ENCODE data around the gene C4B. TPM values are rescaled to one million over a fixed set of nuclear protein-coding genes. Genes with fewer than 3 reads are reported as not detected.

The C4B gene
- total and polyA plus RNA-seq, 2 donors (not counting 1 experiment from before 2014, with no cell fraction given) = 4.7 to 7.4 TPM

- peaks cover 56% of the 10 kb centered on the region for H3K27me3 Mint-ChIP-seq
- no peaks in the 10 kb centered on the region for H3K79me2 ChIP-seq (ENCODE audit: control insufficient read depth, insufficient read depth, low read length)
These were observed 67.9 kb downstream of the C4B start for GRCh38 chr6:32082478-32082877.

GRCh38 chr6:32082935-32083334, 68.3 kb downstream of the C4B start:
- no peak for TF ChIP-seq EZH2 (IDR thresholded peaks at IDR 0.05; ENCODE audit: borderline replicate concordance, insufficient read depth, low read depth, low read length, poor library complexity, severe bottlenecking)
- no peak for TF ChIP-seq CTCF (IDR thresholded peaks at IDR 0.05)
- H3K27ac ChIP-seq (ENCODE audit: low read length in 2 of 2) = no peak overlapping the region
- ATAC-seq (ENCODE audit: low read depth) (no peak), DNase-seq (no peak)
- no peak overlapping the region for H3K9ac ChIP-seq (ENCODE audit: low read length)
- no peak overlapping the region for H3K27ac Mint-ChIP-seq
- WGBS (ENCODE audit: insufficient coverage) = 99% methylated on average over 7 of the region's 9 CpGs
- ChIA-PET CTCF (no interaction called here), POLR2A (no interaction called here)
- no peak overlapping the region for H3K4me2 ChIP-seq (replicated peaks; ENCODE audit: low read depth, low read length, poor library complexity, severe bottlenecking)
- no peaks in the 10 kb centered on the region for H4K20me1 ChIP-seq (ENCODE audit: control insufficient read depth, insufficient read depth, low read length, poor library complexity, severe bottlenecking)
- H3K4me1 ChIP-seq (ENCODE audit: control insufficient read depth in 2 of 2, insufficient read depth in 2 of 2, low read length in 2 of 2) = peaks cover 8% of the 10 kb centered on the region in 2 donors
- no peak overlapping the region for H3K4me3 ChIP-seq (ENCODE audit: control extremely low read depth in 1 of 5, extremely low read depth in 1 of 5, insufficient read depth in 1 of 5, low read depth in 2 of 5, low read length in 4 of 5)
- H3K9me3 ChIP-seq (ENCODE audit: control extremely low read depth in 1 of 3, control insufficient read depth in 2 of 3, insufficient read depth in 1 of 3, low read length in 2 of 3) = peaks cover 0 to 7% (median 0%) of the 10 kb centered on the region in 3 donors
- no peaks in the 10 kb centered on the region for H3K36me3 ChIP-seq (replicated peaks in 1 of 2; ENCODE audit: control extremely low read depth in 1 of 2, control insufficient read depth in 1 of 2, extremely low read depth in 1 of 2, insufficient read depth in 2 of 2, low read length in 1 of 2)
- no peaks in the 10 kb centered on the region for H3K9me3 Mint-ChIP-seq (ENCODE audit: insufficient read depth)
- peaks cover 56% of the 10 kb centered on the region for H3K27me3 Mint-ChIP-seq
- intact Hi-C loops (cut with micrococcal nuclease) = no loop called here
- peaks cover 9% of the 10 kb centered on the region for H3K4me1 Mint-ChIP-seq
- no peaks in the 10 kb centered on the region for H3K79me2 ChIP-seq (ENCODE audit: control insufficient read depth, insufficient read depth, low read length)
- H3K4me3 Mint-ChIP-seq = no peak overlapping the region
- H2AFZ ChIP-seq (ENCODE audit: insufficient read depth, low read depth, low read length, poor library complexity, severe bottlenecking) = no peak overlapping the region
- peaks cover 0 to 43% (median 16%) of the 10 kb centered on the region in 4 experiments for H3K27me3 ChIP-seq (replicated peaks in 1 of 4; ENCODE audit: control extremely low read depth in 1 of 4, control insufficient read depth in 3 of 4, insufficient read depth in 4 of 4, low read length in 3 of 4)

More at GRCh38 chr6:32082478-32082877, 67.9 kb downstream of the C4B start:
- Histone ChIP-seq H3K9ac (ENCODE audit: low read length) (no peak overlapping the region), H3K9me3 (ENCODE audit: control extremely low read depth in 1 of 3, control insufficient read depth in 2 of 3, insufficient read depth in 1 of 3, low read length in 2 of 3) (peaks cover 0 to 7% (median 0%) of the 10 kb centered on the region in 3 donors), H3K36me3 (replicated peaks in 1 of 2; ENCODE audit: control extremely low read depth in 1 of 2, control insufficient read depth in 1 of 2, extremely low read depth in 1 of 2, insufficient read depth in 2 of 2, low read length in 1 of 2) (no peaks in the 10 kb centered on the region), H2AFZ (ENCODE audit: insufficient read depth, low read depth, low read length, poor library complexity, severe bottlenecking) (no peak overlapping the region), H3K4me3 (ENCODE audit: control extremely low read depth in 1 of 5, extremely low read depth in 1 of 5, insufficient read depth in 1 of 5, low read depth in 2 of 5, low read length in 4 of 5) (no peak overlapping the region), H4K20me1 (ENCODE audit: control insufficient read depth, insufficient read depth, low read length, poor library complexity, severe bottlenecking) (no peaks in the 10 kb centered on the region), H3K4me1 (ENCODE audit: control insufficient read depth in 2 of 2, insufficient read depth in 2 of 2, low read length in 2 of 2) (peaks cover 8% of the 10 kb centered on the region in 2 donors), H3K4me2 (replicated peaks; ENCODE audit: low read depth, low read length, poor library complexity, severe bottlenecking) (no peak overlapping the region), H3K27me3 (replicated peaks in 1 of 4; ENCODE audit: control extremely low read depth in 1 of 4, control insufficient read depth in 3 of 4, insufficient read depth in 4 of 4, low read length in 3 of 4) (peaks cover 0 to 43% (median 16%) of the 10 kb centered on the region in 4 experiments), H3K27ac (ENCODE audit: low read length in 2 of 2) (no peak overlapping the region)
- POLR2A ChIA-PET = no interaction called here
- intact Hi-C loops (cut with micrococcal nuclease) = no loop called here
- CTCF ChIA-PET = no interaction called here
- Mint-ChIP-seq H3K9me3 (ENCODE audit: insufficient read depth) (no peaks in the 10 kb centered on the region), H3K4me1 (peaks cover 8% of the 10 kb centered on the region), H3K4me3 (no peak overlapping the region), H3K27ac (no peak overlapping the region)
- DNase-seq (no peak), ATAC-seq (ENCODE audit: low read depth) (no peak)
- WGBS (ENCODE audit: insufficient coverage) = 65% methylated on average over 5 of the region's 6 CpGs
- TF ChIP-seq CTCF (IDR thresholded peaks at IDR 0.05) (no peak), EZH2 (IDR thresholded peaks at IDR 0.05; ENCODE audit: borderline replicate concordance, insufficient read depth, low read depth, low read length, poor library complexity, severe bottlenecking) (no peak)
